Esophagus muscularis mucosa (tissue), 4 donors: Measurements from ENCODE around the gene MYO1D. TPM values are rescaled to one million over a fixed set of nuclear protein-coding genes. Genes with fewer than 3 reads are reported as not detected.

Experiments used
- DNase-seq: peaks from one replicate; pipeline ENCODE4 v3.0.0-alpha.2; 2017; ENCODE audit errors: extremely low spot score
- H3K27ac ChIP-seq, 4 donors: fragments of 200-600 bp; sonication (generic); replicated peaks in 1 of 4; 1 replicate in 3 of 4; 2 replicates in 1 of 4; pipeline ENCODE4 v1.5.1; 2016 to 2019; ENCODE audit warnings: mild to moderate bottlenecking in 1 of 4
- H3K27me3 ChIP-seq, 4 donors: fragments of 200-600 bp; sonication (generic); one replicate each; pipeline versions ENCODE4 v1.5.1 to v1.6.0; 2016 to 2019
- H3K36me3 ChIP-seq, 4 donors: fragments of 200-600 bp; sonication (generic); one replicate each; pipeline ENCODE4 v1.5.1; 2016 to 2019
- H3K4me1 ChIP-seq, 4 donors: fragments of 200-600 bp; sonication (generic); one replicate each; pipeline ENCODE4 v1.5.1; 2016 to 2019
- H3K4me3 ChIP-seq, 4 donors: fragments of 200-600 bp; sonication (generic); 1 replicate in 2 of 4; 2 replicates in 2 of 4; pipeline ENCODE4 v1.5.1; 2016 to 2019; ENCODE audit warnings: mild to moderate bottlenecking in 4 of 4, moderate library complexity in 1 of 4
- H3K9me3 ChIP-seq, 4 donors: fragments of 200-600 bp; sonication (generic); 1 replicate in 3 of 4; 2 replicates in 1 of 4; pipeline ENCODE4 v1.5.1; 2016 to 2019
- CTCF ChIP-seq, 3 experiments: fragments of 200-600 bp in 2 of 3; fragments of 450-650 bp in 1 of 3; sonication (generic) in 2 of 3; IDR thresholded peaks; one replicate each; pipeline ENCODE4 v1.5.1; 2017 to 2019; ENCODE audit warnings: antibody characterized with exemption in 3 of 3, mild to moderate bottlenecking in 2 of 3, moderate library complexity in 1 of 3
- EP300 ChIP-seq: sonication (generic); formaldehyde crosslinking; IDR thresholded peaks from one replicate; pipeline ENCODE4 v1.6.1; 2017; ENCODE audit warnings: antibody characterized with exemption
- POLR2A ChIP-seq: fragments of 450-650 bp; IDR thresholded peaks from one replicate; pipeline ENCODE4 v1.6.1; 2017; ENCODE audit warnings: antibody characterized with exemption, moderate library complexity, mild to moderate bottlenecking, low read depth
- POLR2AphosphoS5 ChIP-seq, 2 donors: sonication (generic); formaldehyde crosslinking; IDR thresholded peaks; one replicate each; pipeline ENCODE4 v1.6.1; 2017; ENCODE audit warnings: antibody characterized with exemption in 2 of 2
- WGBS: methylation state at CpG from one replicate; pipeline ENCODE4 v1.1.5; 2018; 5-methylcytosine and 5-hydroxymethylcytosine counted together
- intact Hi-C: fragments of 100-400 bp; cut with DNase I; formaldehyde crosslinking; loops from one replicate; pipeline ENCODE4 v1.15.1; 2023
- total RNA-seq, 4 donors: library from RNA; depleted of rRNA; stranded (reverse); fragments of >200 nt; gene quantifications; one replicate each; pipeline versions ENCODE4 v1.1.0 to v1.2.1, GENCODE V29; 2016

The MYO1D gene
- total RNA-seq, 4 donors from 2014 or later, result 27.3 to 30.3 (median 29.0) TPM

GRCh38 chr17:32494621-32495358 is 382.1 kb downstream of the MYO1D start:
- no peak for TF ChIP-seq CTCF (IDR thresholded peaks at IDR 0.05)
- no peak for TF ChIP-seq EP300
- TF ChIP-seq POLR2A, result no peak
- no peak for TF ChIP-seq POLR2AphosphoS5 (IDR thresholded peaks at IDR 0.05)
- no peak overlapping the region for H3K27ac ChIP-seq
- peaks cover 0 to 3% (median 0%) of the 10 kb centered on the region in 4 donors for H3K36me3 ChIP-seq
- intact Hi-C loops, result no loop called here
- no peak overlapping the region for H3K4me3 ChIP-seq
- H3K9me3 ChIP-seq, result no peaks in the 10 kb centered on the region
- peaks cover 13 to 14% (median 13%) of the 10 kb centered on the region in 4 donors for H3K4me1 ChIP-seq
- no peaks in the 10 kb centered on the region for H3K27me3 ChIP-seq
- DNase-seq, result no peak
- 84% methylated on average over 19 of the region's 34 CpGs for WGBS

GRCh38 chr17:32493976-32494513 is 382.9 kb downstream of the MYO1D start:
- Histone ChIP-seq H3K27me3 (no peaks in the 10 kb centered on the region), H3K9me3 (no peaks in the 10 kb centered on the region), H3K4me3 (no peak overlapping the region), H3K27ac (no peak overlapping the region), H3K4me1 (peaks cover 13 to 14% (median 13%) of the 10 kb centered on the region in 4 donors), H3K36me3 (peaks cover 0 to 3% (median 0%) of the 10 kb centered on the region in 4 donors)
- 97% methylated on average over 7 of the region's 11 CpGs for WGBS
- no peak for DNase-seq
- intact Hi-C loops, result no loop called here
- no peak for TF ChIP-seq EP300
- no peak for TF ChIP-seq POLR2A

- Histone ChIP-seq H3K27me3 (no peaks in the 10 kb centered on the region), H3K9me3 (no peaks in the 10 kb centered on the region), H3K36me3 (peaks cover 0 to 3% (median 0%) of the 10 kb centered on the region in 4 donors), H3K4me1 (peaks cover 13 to 14% (median 13%) of the 10 kb centered on the region in 4 donors), H3K4me3 (no peak overlapping the region), H3K27ac (no peak overlapping the region)
- WGBS, result 100% methylated on average over 1 of the region's 15 CpGs
- intact Hi-C loops, result no loop called here
- DNase-seq, result no peak
- TF ChIP-seq CTCF (IDR thresholded peaks at IDR 0.05) (no peak), EP300 (no peak), POLR2A (no peak), POLR2AphosphoS5 (IDR thresholded peaks at IDR 0.05) (no peak)
Measured at GRCh38 chr17:32493571-32493970, 383.4 kb downstream of the MYO1D start.

GRCh38 chr17:32492648-32493289 is 384.2 kb downstream of the MYO1D start:
- Histone ChIP-seq H3K27ac (no peak overlapping the region), H3K9me3 (no peaks in the 10 kb centered on the region), H3K27me3 (no peaks in the 10 kb centered on the region), H3K4me1 (peaks cover 14 to 19% (median 17%) of the 10 kb centered on the region in 4 donors), H3K4me3 (no peak overlapping the region), H3K36me3 (peaks cover 0 to 3% (median 0%) of the 10 kb centered on the region in 4 donors)
- 89% methylated on average over 7 of the region's 7 CpGs for whole genome bisulfite sequencing
- TF ChIP-seq CTCF (IDR thresholded peaks at IDR 0.05) (no peak), EP300 (no peak), POLR2AphosphoS5 (IDR thresholded peaks at IDR 0.05) (no peak), POLR2A (no peak)
- no peak for DNase-seq
- intact Hi-C loops, result no loop called here

DNA sequence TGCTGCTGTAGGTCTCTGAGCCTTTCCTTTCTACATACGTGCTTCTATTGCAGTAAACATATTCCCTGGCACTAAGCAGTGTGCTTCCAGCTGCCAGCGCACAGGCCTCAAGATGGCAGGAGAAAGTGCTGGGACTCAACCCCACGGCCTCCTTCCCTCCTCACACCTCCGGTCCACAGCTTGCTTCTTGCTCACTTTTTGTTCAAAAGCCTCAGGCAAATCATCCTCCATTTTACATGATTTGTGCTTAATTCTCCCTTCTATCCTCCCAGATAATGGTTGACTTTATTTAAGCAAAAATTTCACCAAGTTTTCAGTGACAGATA is 384.7 kb downstream of the MYO1D start:
- Histone ChIP-seq H3K4me1 (peaks cover 20 to 24% (median 21%) of the 10 kb centered on the region in 4 donors), H3K27ac (no peak overlapping the region), H3K9me3 (no peaks in the 10 kb centered on the region), H3K27me3 (no peaks in the 10 kb centered on the region), H3K36me3 (peaks cover 0 to 3% (median 0%) of the 10 kb centered on the region in 4 donors), H3K4me3 (no peak overlapping the region)
- 83% methylated on average over 4 of the region's 4 CpGs for WGBS
- intact Hi-C loops, result no loop called here
- no peak for TF ChIP-seq POLR2A
- no peak for TF ChIP-seq POLR2AphosphoS5 (IDR thresholded peaks at IDR 0.05)
- no peak for TF ChIP-seq EP300
- no peak for TF ChIP-seq CTCF (IDR thresholded peaks at IDR 0.05)
- no peak for DNase-seq
